Measurements from ENCODE around the gene TANC1. TPM values are rescaled to one million over a fixed set of nuclear protein-coding genes. Genes with fewer than 3 reads are reported as not detected.

TANC1 gene
- total RNA-seq, 1 experiment from 2014 or later, result 12.6 TPM

DNA sequence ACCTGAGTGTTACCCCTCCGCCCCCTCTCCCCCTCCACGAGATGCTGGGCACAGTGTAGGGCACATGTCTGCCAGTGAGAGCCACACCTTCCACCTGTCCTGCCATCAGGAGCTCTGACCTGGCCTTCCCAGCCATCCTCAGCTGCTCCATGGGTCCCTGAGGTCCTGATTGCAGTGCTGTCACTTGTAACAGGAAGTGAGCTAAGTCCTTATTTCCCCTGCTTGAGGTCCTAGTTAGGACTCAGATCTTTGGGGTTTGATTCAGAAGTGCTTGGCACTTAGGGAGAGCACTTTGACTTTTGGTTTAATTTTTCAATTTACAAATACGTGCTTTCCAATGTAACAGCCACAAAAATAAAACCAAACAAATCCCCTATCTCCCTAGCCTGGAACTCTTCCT is 192.5 kb downstream of the TANC1 start:
- DNase-seq (ENCODE audit: low spot score), result no peak

DNA sequence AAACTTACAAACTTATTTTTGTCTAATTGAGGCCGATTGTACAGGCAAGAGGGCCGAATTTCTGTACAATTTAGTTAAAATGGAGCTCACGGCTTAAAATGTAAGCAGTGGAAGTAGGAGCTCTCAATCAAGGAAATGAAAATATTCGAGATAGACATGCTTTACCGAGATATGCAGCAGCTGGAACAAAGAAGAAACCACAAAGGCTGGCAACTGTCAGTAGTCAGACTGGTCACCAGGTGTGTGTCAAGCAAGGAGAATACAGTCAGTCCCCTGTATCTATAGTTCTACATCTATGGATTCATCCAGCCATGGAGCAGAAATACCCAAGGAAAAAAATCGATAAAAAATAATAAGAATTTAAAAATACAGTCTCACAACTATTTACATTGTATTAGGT is 195.5 kb downstream of the TANC1 start:
- no peak for DNase-seq (ENCODE audit: low spot score)

DNA sequence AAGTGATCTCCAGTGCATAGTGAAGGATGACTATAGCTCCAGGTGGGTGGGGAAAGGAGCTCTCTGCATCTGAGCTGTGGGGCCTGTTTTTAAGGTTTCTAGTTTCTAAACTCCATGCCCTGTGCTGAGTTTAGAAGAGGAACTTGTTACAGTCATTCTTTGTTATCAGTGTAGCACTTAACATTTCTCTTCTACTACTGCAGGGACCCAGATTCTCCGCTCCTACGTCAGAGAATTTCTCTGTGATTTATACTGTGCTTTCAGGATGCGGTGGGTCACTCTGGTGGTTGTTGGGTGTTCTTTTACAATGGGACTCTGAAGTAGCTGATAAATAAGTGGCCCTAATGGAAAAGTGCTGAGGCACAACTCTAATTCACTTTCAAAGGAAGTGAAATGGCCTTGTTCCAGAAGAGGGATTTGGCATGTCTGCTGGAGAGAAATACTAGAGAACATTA is 196.0 kb downstream of the TANC1 start:
- DNase-seq (ENCODE audit: low spot score), result no peak

DNA sequence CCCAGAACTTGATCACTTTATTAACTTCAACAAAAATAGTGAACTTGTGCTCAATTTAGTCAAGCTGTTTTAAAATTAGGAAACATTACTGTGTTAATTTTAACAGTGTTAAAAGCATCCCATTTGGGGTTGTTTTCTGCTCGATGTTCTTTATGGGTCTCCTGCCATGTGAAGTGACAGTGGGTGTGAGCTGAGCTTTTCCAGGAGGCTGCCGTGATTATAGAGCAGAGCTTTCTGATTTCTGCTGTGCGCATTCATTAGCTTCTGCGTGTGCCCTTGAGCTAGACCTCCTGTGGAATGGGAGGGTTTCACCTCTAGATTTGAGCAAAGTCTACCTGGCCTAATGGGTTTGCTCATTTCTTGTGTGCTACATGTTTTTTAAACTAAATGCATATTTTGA is 196.6 kb downstream of the TANC1 start:
- no peak for DNase-seq (ENCODE audit: low spot score)

DNA sequence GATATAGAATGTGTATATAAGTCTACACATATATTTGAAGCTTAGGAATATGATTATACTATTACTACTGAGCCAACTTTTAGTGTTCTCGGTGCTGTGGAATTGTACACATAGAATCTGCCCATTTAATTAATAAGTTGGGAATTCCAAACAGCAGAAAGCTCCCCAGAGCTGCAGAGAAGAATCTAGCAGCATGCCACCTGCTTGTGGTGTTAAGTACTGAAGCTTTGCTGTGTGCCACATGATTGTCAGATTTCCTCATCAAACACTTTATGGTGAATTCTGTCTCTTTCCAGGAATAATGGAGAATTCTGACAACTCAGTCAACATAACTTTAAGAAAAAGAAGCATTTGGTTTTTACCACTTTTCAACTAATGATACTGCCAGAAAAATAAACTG is 200.3 kb downstream of the TANC1 start:
- DNase-seq (ENCODE audit: low spot score), result peak; percentile 27

DNA sequence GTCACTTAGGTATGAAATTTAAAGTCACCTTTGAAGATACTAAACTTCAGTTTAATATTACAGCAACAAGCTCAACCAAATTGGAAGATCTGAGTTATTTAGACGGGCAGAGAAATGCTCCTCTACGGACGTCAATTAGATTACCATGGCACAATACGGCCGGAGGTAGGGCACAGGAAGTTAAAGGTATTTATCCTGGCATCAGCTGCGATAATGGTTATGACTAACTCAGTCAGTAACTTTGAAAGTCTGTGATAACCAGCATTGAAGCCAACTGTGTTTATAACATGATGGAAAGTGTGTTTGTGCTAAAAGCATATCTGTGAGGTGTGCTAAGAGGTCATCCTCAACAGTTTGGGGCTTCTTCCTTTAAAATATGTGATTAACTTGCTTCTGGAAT is 200.7 kb downstream of the TANC1 start:
- peak; percentile 38 for DNase-seq (ENCODE audit: low spot score)

DNA sequence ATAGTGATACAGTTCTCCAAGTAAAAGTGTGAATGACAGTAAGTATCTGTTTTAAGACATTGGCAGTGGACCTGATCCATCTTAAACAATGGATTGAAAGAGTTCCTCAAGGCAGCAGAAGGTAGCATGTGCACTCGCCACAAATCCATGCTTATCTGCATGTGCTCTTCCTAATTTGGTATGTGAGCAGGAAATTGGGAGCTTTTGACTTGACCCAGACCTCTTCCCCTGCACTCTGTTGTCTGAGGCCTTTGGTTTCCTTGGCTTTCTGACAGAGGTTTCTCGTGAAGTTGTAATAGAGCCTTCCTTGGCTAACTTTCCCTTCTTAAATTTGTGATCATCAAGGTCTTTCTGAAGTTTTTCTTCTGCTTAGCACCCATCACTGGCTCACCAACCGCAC is 204.0 kb downstream of the TANC1 start:
- no peak for DNase-seq (ENCODE audit: low spot score)

DNA sequence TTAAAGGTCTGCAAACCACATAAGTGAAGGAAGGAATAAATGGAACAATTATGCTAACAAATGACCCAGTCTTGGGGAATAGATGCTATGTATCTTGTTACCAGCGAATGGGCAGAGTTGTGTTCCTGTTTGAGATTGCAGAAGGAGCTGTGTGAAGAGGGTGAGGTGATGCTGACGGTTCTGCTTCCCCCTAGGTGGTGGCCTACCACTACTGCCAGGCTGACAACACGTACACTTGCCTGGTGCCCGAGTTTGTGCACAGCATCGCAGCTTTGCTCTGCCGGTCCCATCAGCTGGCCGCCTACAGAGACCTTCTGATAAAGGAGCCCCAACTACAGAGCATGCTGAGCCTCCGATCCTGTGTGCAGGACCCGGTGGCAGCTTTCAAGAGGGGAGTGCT is 206.3 kb downstream of the TANC1 start:
- DNase-seq (ENCODE audit: low spot score), result no peak

DNA sequence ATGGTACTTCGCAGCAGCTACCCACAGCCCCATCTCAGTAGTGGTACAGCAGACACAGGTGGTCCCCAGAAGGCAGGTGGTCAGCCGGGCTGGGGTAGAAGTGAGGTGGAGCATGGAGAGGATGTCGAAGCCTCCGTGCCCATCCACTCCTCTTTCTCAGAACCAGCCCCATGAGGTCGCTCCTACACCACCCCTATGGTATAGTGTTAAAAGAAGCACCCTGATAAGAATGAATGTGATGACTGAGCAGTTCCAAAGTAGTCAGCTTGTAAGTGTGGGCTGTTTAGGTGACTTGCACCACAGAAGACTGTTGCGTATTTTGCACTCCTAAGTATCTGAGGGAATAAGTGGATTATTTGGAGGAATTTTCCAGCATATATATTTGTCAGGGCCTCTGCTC is 206.7 kb downstream of the TANC1 start:
- no peak for DNase-seq (ENCODE audit: low spot score)

DNA sequence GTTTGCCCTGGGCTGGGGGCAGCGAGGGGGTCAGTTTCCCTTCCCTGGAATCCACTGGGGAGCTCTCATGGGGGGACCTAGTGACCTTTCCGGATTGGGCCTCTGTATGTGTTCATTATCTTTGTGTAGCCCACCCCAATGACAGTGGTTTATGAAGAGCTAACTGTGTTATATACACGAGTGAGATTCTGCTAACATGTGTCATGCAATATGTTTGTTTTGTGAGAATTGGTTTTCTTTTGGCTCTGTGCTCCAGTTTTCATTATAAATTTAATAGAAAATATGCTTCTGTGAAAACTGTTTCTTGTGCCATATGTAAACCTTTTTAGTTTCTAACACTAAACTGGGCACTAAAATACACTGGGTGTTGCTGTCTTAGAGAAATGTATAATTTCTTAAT is 207.5 kb downstream of the TANC1 start:
- DNase-seq (ENCODE audit: low spot score), result no peak

DNA sequence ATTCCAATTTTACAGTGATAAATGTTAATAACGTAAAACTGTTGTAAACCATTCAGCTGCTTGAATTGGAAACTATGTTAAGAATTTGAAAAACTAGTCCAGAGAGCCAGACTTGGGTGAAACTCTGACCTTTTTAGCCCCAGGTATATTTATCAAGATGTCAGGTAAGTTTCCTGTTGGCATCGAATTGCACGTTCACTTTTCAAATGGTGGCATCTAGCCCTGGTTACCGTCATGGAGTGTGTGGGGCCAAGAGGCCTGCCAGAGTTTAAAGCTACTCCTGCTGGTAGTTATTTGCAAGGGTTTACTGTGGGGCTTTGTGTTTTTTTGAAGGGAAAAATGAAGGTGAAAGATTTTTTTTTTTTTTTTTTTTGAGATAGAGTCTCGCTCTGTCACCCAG is 208.1 kb downstream of the TANC1 start:
- DNase-seq (ENCODE audit: low spot score), result no peak

DNA sequence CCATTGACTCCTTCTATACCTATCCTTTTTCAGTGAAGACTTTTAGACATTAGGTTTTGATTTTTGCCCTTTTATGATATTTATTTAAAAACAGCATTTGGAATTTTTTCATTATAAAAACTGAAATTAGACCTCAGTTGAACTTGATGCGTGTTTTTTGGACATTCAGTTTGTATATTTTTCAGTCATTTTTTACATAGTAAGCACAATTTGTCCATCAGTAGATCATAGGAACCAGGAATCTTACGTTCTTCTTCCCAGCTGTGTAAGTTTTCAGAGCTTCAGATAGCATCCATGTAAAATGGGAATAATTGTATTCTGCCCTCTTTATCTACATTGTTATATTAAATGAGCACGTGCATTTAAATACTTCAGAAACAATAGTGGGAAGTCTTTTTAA is 208.9 kb downstream of the TANC1 start:
- no peak for DNase-seq (ENCODE audit: low spot score)

DNA sequence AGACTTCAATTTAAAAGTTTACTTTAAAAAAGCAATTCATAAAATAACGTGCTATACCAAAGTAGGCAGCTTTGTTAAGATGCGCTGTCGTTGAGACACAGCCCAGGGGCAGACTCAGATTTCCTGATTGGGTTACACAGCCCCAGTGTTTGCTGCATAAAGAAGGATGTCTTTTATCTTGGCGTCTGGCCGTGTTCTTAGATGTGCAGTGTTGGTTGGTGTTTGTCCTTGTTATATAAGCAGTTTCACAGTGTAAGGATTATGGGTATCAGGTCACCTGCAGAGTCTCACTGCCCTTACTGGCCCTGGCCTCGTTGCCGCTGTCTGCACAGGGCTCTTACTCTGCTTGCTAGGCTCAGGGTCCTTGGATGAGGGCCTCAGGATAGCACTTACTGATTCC is 209.5 kb downstream of the TANC1 start:
- DNase-seq (ENCODE audit: low spot score), result no peak

DNA sequence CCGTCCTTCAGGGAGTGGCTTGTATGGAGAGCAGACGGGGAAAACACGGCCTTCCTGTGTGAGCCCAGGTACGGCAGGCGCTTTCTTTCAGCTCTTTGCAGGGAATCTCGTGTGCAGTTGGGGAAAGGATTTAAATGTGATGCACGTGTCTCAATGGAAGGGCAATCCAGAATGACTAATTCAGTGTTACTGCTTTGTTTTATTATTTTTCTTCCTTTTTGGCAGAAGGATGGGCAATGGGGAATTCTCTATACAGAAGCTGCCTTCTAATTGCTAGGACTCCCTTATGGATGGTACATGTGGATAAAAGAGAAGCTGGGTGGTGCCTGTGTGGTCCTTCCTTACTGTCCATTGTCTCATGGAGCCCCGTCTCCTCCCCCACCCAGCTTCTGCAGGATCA is 210.7 kb downstream of the TANC1 start:
- DNase-seq (ENCODE audit: low spot score), result no peak

DNA sequence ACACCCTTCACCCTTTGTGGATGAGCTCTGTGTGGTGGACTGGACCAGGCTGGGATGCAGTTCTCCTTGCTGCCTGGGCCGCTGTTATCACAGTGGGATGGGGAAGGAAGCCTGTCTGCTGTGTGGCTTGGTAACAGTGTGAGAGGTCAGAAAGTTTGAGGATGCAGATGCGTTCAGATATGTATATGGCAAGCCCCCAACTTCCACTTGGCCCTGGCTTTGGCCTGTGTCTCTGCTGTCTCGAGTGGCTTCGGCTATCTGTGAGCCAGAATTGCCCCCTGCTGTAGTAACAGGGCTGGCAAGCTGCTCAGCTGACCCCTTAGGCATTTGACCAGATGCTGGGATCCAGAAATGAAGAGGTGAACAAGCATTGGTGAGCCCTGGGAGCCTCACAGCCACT is 211.3 kb downstream of the TANC1 start:
- no peak for DNase-seq (ENCODE audit: low spot score)

DNA sequence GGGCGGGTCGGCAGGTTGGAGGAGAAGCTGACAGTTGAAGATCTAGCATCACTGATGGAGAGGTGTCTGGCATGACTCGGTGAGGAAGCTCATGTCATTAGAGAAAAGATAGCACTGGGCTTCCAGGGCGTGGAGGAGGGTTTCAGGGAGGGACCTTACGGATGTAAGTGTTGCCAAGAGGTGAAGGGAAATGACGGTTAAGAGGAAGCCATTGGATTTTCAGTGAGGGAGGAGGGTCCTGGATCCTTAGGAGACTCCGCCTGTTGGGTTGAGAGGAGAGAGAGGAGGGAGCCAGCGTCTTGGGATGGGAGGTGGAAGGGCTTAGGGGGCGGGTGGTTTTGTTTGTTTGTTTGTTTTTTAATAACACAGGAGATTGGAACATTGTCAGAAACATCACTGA is 214.9 kb downstream of the TANC1 start:
- DNase-seq (ENCODE audit: low spot score), result no peak

DNA sequence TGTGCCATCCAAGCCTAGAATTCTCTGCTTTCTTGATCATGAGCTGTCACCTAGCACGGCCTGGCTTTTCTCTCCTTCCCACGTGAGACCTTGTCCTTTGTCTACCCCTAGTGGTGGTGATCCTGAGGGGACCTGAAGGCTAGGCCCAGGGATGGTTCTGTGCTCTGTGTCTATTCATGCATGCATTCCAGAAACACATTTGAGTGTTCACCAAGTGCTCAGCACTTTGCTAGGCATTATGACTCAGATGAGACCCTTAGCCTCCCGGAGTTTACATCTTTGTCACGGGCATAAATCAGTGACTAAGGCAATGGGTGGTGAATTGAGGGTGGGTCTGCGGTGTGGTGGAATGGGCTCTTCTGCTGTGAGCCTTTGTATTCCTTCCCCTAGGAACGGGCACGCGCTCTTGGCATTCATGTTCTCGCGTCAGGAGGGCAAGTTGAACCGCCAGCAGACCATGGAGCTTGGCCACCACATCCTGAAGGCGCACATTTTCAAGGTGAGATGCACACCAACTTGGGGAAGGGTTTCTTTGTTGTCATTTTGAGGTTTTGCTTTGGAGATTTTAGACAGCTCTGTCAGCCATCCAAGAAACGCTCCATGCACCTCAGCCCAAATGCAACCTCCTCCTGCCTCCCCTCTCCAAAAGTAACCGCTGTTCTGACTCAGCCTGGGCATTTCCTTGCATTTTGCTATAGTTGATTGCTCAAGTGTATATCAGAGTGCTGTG is 217.1 kb downstream of the TANC1 start:
- peak; percentile 23 for DNase-seq (ENCODE audit: low spot score)

DNA sequence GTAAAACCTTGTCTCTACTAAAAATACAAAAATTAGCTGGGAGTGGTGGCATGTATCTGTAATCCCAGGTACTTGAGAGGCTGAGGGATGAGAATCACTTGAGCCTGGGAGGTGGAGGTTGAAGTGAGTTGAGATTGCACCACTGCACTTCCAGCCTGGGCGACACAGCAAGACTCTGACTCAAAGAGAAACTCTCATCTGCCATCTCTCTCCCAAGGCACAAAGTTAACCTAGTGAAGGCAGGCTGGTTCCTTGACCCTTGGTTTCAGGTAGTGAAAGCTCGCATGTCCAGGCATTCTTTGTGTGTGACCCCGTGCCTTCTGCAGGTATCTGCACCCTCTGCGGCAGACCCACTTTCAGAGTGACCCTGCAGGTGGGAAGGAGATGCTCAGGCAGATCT is 218.0 kb downstream of the TANC1 start:
- no peak for DNase-seq (ENCODE audit: low spot score)

DNA sequence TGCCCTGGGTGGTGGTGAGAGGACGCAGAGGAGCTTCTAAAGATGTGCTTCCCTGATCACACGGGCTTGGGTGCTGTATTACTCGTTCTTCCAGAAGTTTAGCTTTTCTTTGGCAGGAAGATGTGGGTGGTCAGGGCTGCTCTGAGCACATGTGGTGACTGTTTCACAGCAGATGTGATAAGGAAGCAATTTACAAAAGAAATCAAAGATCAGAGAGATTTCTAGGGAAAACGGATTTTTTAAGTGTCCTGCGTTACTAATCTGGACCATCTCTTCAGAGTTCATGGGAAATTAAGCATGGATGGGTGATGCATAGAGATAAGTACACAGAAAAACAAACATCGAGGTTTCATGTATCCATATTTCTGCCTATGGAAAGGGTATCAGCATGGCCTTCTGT is 218.7 kb downstream of the TANC1 start:
- DNase-seq (ENCODE audit: low spot score), result no peak

DNA sequence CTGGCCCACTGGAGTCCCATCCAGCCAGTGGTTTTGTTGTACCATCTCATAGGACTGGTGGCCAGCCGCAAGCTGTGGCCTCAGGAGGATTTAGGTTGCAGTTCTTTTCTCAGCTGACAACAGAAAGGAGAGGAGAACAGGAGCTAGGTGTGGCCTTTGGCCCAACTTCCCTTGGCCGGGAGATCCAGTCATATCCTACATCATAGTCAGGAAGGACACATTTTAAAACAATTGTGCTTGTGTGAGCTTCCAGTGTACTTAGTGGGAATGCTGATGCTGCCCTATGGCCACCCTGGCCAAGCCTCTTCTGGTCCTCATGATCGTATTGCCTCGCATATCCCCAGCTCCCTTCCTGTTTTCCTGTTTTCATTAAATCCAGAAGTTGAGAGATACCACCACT is 220.0 kb downstream of the TANC1 start:
- no peak for DNase-seq (ENCODE audit: low spot score)

DNA sequence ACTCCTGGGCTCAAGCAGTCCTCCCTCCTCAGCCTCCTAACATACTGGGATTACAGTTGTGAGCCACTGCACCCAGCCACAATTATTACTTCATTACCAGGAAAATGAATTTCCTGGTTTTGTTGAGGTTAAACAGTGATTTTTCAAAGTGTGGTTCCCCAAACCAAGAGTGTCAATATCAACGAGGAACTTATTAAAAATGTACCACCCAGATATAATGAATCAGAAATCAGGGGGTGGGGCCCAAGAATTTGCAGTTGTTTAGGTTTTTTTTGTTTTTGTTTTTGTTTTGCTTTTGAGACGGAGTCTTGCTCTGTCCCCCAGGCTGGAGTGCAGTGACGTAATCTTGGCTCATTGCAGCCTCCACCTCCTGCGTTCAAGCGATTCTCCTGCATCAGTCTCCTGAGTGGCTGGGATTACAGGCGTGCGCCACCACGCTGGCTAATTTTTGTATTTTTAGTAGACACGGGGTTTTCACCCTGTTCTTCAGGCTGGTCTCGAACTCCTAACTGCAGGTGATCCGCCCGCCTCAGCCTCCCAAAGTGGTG is 224.0 kb downstream of the TANC1 start:
- DNase-seq (ENCODE audit: low spot score), result no peak

DNA sequence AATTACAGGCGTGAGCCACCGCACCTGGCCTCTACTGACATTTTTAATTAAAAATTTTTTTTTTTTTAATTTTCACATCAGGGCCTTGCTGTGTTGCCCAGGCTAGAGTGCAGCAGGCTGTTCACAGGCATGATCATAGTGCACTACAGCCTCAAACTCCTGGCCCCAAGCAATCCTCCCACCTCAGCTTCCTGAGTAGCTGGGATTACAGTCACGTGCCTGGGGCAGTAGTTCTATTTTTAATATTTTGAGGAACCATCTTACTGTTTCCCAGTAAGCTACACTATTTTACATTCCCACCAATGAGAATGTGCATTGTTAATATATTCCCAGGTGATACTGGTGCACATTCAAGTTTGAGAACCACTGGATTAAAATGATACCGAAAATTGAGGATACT is 225.4 kb downstream of the TANC1 start:
- no peak for DNase-seq (ENCODE audit: low spot score)

DNA sequence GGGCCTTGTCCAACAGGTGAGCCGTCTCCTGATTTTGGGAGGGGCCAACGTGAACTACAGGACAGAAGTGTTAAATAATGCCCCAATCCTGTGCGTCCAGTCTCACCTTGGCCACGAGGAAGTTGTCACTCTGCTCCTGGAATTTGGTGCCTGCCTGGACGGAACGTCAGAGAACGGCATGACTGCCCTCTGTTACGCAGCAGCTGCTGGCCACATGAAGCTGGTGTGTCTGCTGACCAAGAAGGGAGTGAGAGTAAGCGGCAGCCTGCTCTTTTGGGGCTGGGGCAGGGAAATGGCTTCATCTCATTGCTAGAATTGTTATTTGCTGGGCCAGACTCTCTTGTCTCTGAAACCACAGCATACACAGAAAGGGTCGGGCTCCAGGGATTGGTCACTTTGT is 225.8 kb downstream of the TANC1 start:
- no peak for DNase-seq (ENCODE audit: low spot score)

DNA sequence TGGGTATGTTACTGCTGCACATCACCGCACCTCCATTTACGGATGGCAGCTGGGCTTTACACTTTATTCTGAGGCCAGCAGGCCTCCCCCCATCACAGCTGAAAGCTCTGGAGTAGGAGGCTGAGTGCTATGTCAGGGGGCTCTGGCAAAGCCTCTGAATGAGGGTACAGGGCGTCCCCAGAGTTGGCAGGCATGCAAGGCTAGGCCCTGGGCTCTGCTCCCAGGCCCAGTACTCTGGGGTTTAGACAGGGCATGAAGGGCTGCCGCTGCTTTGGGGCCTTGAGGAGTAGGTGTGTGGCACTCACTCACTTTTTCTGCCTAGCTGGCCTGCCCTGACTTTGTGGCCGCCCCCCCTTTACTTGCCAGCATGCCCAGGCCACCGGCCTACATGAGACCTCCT is 227.3 kb downstream of the TANC1 start:
- no peak for DNase-seq (ENCODE audit: low spot score)

Measured in A172 (cell line).